Left ventricle myocardium inferior (tissue), 1 donor: ENCODE measurements around the gene PTEN. TPM values are rescaled to one million over a fixed set of nuclear protein-coding genes. Genes with fewer than 3 reads are reported as not detected.
A peak's percentile ranks its signal among the peaks of the same experiment; 100 is the strongest.
"Not testable (repeated sequence)": the region's sequence is repeated elsewhere in the genome, so short reads cannot be mapped to it uniquely, and the experiment has no call there.

Experiments
- DNase-seq: peaks from one replicate; pipeline ENCODE4 v3.0.0-alpha.2; 2020
- H3K27ac ChIP-seq: fragments of 200-600 bp; replicated peaks from 2 replicates; pipeline ENCODE4 v1.8.0; 2021
- H3K27me3 ChIP-seq: fragments of 200-600 bp; 2 replicates; pipeline ENCODE4 v1.8.0; 2021; ENCODE audit warnings: low read depth
- H3K36me3 ChIP-seq: fragments of 200-600 bp; 2 replicates; pipeline ENCODE4 v1.8.0; 2021
- H3K4me1 ChIP-seq: fragments of 200-600 bp; 2 replicates; pipeline ENCODE4 v1.8.0; 2021
- H3K4me3 ChIP-seq: fragments of 200-600 bp; 2 replicates; pipeline ENCODE4 v1.8.0; 2021; ENCODE audit warnings: mild to moderate bottlenecking, moderate library complexity
- H3K9me3 ChIP-seq: fragments of 200-600 bp; replicated peaks from 2 replicates; pipeline ENCODE4 v1.8.0; 2021
- intact Hi-C: fragments of 100-400 bp; cut with micrococcal nuclease; formaldehyde crosslinking; loops from one replicate; pipeline ENCODE4 v1.11.0; 2022
- total RNA-seq: library from RNA; stranded (reverse); fragmentation: NEBNext Ultra II Directional; extraction: Animal tissue kit (Norgen Biotek cat#: 25700); gene quantifications from one replicate; pipeline ENCODE4 v1.2.1, GENCODE V29; 2021
- TF ChIP-seq, protein P1 (sequence below): fragments of 200-600 bp; IDR thresholded peaks from 2 replicates; pipeline ENCODE4 v1.8.0; 2021; ENCODE audit warnings: antibody characterized with exemption, mild to moderate bottlenecking, borderline replicate concordance
- donor health status: DM: no; HTN: yes; CAD: no; lungs with severe emphysema.

PTEN gene
- total RNA-seq, 1 donor from 2014 or later: 49.9 TPM

GRCh38 chr10:87860156-87860795, 3.1 kb upstream of the PTEN start:
- TF ChIP-seq, protein P1, sequence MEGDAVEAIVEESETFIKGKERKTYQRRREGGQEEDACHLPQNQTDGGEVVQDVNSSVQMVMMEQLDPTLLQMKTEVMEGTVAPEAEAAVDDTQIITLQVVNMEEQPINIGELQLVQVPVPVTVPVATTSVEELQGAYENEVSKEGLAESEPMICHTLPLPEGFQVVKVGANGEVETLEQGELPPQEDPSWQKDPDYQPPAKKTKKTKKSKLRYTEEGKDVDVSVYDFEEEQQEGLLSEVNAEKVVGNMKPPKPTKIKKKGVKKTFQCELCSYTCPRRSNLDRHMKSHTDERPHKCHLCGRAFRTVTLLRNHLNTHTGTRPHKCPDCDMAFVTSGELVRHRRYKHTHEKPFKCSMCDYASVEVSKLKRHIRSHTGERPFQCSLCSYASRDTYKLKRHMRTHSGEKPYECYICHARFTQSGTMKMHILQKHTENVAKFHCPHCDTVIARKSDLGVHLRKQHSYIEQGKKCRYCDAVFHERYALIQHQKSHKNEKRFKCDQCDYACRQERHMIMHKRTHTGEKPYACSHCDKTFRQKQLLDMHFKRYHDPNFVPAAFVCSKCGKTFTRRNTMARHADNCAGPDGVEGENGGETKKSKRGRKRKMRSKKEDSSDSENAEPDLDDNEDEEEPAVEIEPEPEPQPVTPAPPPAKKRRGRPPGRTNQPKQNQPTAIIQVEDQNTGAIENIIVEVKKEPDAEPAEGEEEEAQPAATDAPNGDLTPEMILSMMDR: peak; percentile 57
- peaks cover 50% of the 10 kb centered on the region for H3K4me1 ChIP-seq
- H3K27ac ChIP-seq: peak overlapping the region; percentile 100
- H3K9me3 ChIP-seq: no peaks in the 10 kb centered on the region
- H3K36me3 ChIP-seq: no peaks in the 10 kb centered on the region
- no peak overlapping the region for H3K4me3 ChIP-seq
- intact Hi-C loops: loop anchor here (10.0 kb wide), 3 partner anchors 95 to 395 kb away; no protein-coding TSS in a partner anchor
- H3K27me3 ChIP-seq: no peaks in the 10 kb centered on the region
- DNase-seq: no peak

- no peak for DNase-seq
- H3K36me3 ChIP-seq: no peaks in the 10 kb centered on the region
- H3K9me3 ChIP-seq: no peaks in the 10 kb centered on the region
- intact Hi-C loops: loop anchor here (10.0 kb wide), 3 partner anchors 94 to 394 kb away; no protein-coding TSS in a partner anchor
- TF ChIP-seq, protein P1: no peak
- H3K27me3 ChIP-seq: no peaks in the 10 kb centered on the region
- H3K27ac ChIP-seq: peak overlapping the region; percentile 100
- peak overlapping the region; percentile 86 for H3K4me3 ChIP-seq
- H3K4me1 ChIP-seq: peaks cover 51% of the 10 kb centered on the region
Observed at GRCh38 chr10:87860816-87861403, 2.5 kb upstream of the PTEN start.

- TF ChIP-seq, protein P1: peak; percentile 19
- DNase-seq: peak; percentile 85
- H3K27ac ChIP-seq: peak overlapping the region; percentile 100
- no peaks in the 10 kb centered on the region for H3K9me3 ChIP-seq
- no peaks in the 10 kb centered on the region for H3K36me3 ChIP-seq
- no peaks in the 10 kb centered on the region for H3K27me3 ChIP-seq
- H3K4me1 ChIP-seq: peaks cover 57% of the 10 kb centered on the region
- peak overlapping the region; percentile 86 for H3K4me3 ChIP-seq
- intact Hi-C loops: loop anchor here (10.0 kb wide), 3 partner anchors 93 to 393 kb away; no protein-coding TSS in a partner anchor
Observed at GRCh38 chr10:87861566-87861952, 1.9 kb upstream of the PTEN start.

DNA sequence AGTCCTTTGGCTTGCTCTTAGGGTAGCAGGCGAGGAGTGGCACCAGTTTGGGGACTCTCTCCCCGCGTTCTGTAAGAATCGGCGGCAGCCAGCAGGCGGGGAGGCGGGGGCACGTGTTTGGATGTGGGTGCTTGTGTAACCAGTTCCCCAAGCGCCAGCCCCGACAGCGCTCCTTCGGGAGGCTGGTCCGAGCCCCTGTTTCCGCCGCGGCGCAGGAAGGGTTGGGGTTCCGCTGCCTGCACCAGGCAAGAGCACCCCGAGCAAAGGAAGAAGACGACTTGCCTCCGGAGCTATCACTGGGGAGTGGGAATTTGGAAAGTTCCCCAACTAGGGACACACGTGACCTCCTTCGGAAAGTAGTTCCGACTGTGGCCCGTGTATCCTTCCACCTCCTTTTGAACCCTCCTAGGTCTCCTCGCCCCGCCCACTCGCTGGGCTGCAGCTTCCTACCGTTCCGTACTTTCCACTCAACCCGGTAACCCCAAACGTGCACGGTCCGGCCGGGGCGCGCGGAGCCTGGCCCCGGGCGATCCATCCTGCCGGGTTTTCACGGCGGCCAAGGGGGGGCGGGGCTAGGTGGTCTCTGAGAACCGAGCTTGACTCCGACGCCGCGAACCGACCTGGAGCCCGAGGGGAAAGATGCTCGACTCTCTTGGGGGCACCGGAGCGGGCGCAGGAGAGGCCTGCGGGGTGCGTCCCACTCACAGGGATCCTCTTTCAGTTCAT, 1.3 kb upstream of the PTEN start:
- peaks cover 60% of the 10 kb centered on the region for H3K4me1 ChIP-seq
- no peaks in the 10 kb centered on the region for H3K27me3 ChIP-seq
- intact Hi-C loops: loop anchor here (10.0 kb wide), 3 partner anchors 93 to 393 kb away; no protein-coding TSS in a partner anchor
- TF ChIP-seq, protein P1: no peak
- peak overlapping the region; percentile 100 for H3K27ac ChIP-seq
- DNase-seq: peak; percentile 96
- no peaks in the 10 kb centered on the region for H3K9me3 ChIP-seq
- peak overlapping the region; percentile 86 for H3K4me3 ChIP-seq
- H3K36me3 ChIP-seq: no peaks in the 10 kb centered on the region

- peak overlapping the region; percentile 100 for H3K27ac ChIP-seq
- H3K4me1 ChIP-seq: peaks cover 66% of the 10 kb centered on the region
- intact Hi-C loops: loop anchor here (10.0 kb wide), 3 partner anchors 92 to 392 kb away; no protein-coding TSS in a partner anchor
- H3K27me3 ChIP-seq: no peaks in the 10 kb centered on the region
- no peaks in the 10 kb centered on the region for H3K9me3 ChIP-seq
- peak overlapping the region; percentile 86 for H3K4me3 ChIP-seq
- TF ChIP-seq, protein P1: no peak
- DNase-seq: no peak
- H3K36me3 ChIP-seq: no peaks in the 10 kb centered on the region
Observed at GRCh38 chr10:87862679-87863052, 759 bp upstream of the PTEN start.

- not testable (repeated sequence) for H3K27me3 ChIP-seq, H3K36me3 ChIP-seq, H3K9me3 ChIP-seq
- Histone ChIP-seq H3K27ac (peak overlapping the region; percentile 100), H3K4me1 (peaks cover 79% of the 10 kb centered on the region), H3K4me3 (peak overlapping the region; percentile 86)
- peak; percentile 37 for DNase-seq
- intact Hi-C loops: loop anchor here (10.0 kb wide), 3 partner anchors 91 to 391 kb away; no protein-coding TSS in a partner anchor
Observed at GRCh38 chr10:87863951-87864495, 598 bp downstream of the PTEN start.
